Hematopoietic multipotent progenitor cell (in vitro differentiated cells): ENCODE results near the gene CAMK2B. TPM values are rescaled to one million over a fixed set of nuclear protein-coding genes. Genes with fewer than 3 reads are reported as not detected.

Experiments
- DNase-seq, 3 donors: peaks; one replicate each; pipeline ENCODE4 v3.0.0-alpha.2; 2011 to 2015; ENCODE audit warnings: low read depth in 2 of 3, low spot score in 2 of 3
- total RNA-seq: library from RNA; depleted of rRNA; stranded (reverse); fragments of >200 nt; gene quantifications from one replicate; pipeline ENCODE4 v1.2.3, GENCODE V29; 2012

The CAMK2B gene
- total RNA-seq, 1 donor, result under 0.01 TPM

GRCh38 chr7:44259547-44260457 lies 65.6 kb downstream of the CAMK2B start:
- DNase-seq, result no peak

GRCh38 chr7:44258865-44259546 lies 66.4 kb downstream of the CAMK2B start:
- DNase-seq, result no peak

GRCh38 chr7:44258423-44258760 lies 67.0 kb downstream of the CAMK2B start:
- no peak for DNase-seq

- DNase-seq, result peak; percentile 42 to 81 (median 74)
Measured at GRCh38 chr7:44257618-44258422, 67.6 kb downstream of the CAMK2B start.

GRCh38 chr7:44257213-44257612 lies 68.2 kb downstream of the CAMK2B start:
- DNase-seq, result no peak

GRCh38 chr7:44256459-44256858 lies 68.9 kb downstream of the CAMK2B start:
- no peak for DNase-seq

- no peak for DNase-seq
Measured at GRCh38 chr7:44251881-44252280, 73.5 kb downstream of the CAMK2B start.

GRCh38 chr7:44251269-44251668 lies 74.1 kb downstream of the CAMK2B start:
- DNase-seq, result no peak

GRCh38 chr7:44249639-44250234 lies 75.7 kb downstream of the CAMK2B start:
- DNase-seq, result no peak

GRCh38 chr7:44247868-44248651 lies 77.3 kb downstream of the CAMK2B start:
- DNase-seq, result no peak

- no peak for DNase-seq
Measured at GRCh38 chr7:44246396-44247113, 78.8 kb downstream of the CAMK2B start.

- peak in 2 of 3 donors; percentile 35 to 59 for DNase-seq
Measured at GRCh38 chr7:44244282-44244681, 81.1 kb downstream of the CAMK2B start.

- DNase-seq, result no peak
Measured at GRCh38 chr7:44242091-44242490, 83.3 kb downstream of the CAMK2B start.

GRCh38 chr7:44240983-44241510 lies 84.3 kb downstream of the CAMK2B start:
- peak; percentile 31 to 78 (median 56) for DNase-seq

- DNase-seq, result no peak
Measured at GRCh38 chr7:44240376-44240775, 85.0 kb downstream of the CAMK2B start.

GRCh38 chr7:44239361-44239760 lies 86.0 kb downstream of the CAMK2B start:
- no peak for DNase-seq

- DNase-seq, result no peak
Measured at GRCh38 chr7:44238116-44238695, 87.2 kb downstream of the CAMK2B start.

- DNase-seq, result no peak
Measured at GRCh38 chr7:44237696-44238095, 87.7 kb downstream of the CAMK2B start.

- no peak for DNase-seq
Measured at GRCh38 chr7:44236333-44236728, 89.1 kb downstream of the CAMK2B start.
